ENCODE results near the gene FABP7. TPM values are rescaled to one million over a fixed set of nuclear protein-coding genes. Genes with fewer than 3 reads are reported as not detected.

The FABP7 gene
- total RNA-seq, 1 donor = not detected

DNA sequence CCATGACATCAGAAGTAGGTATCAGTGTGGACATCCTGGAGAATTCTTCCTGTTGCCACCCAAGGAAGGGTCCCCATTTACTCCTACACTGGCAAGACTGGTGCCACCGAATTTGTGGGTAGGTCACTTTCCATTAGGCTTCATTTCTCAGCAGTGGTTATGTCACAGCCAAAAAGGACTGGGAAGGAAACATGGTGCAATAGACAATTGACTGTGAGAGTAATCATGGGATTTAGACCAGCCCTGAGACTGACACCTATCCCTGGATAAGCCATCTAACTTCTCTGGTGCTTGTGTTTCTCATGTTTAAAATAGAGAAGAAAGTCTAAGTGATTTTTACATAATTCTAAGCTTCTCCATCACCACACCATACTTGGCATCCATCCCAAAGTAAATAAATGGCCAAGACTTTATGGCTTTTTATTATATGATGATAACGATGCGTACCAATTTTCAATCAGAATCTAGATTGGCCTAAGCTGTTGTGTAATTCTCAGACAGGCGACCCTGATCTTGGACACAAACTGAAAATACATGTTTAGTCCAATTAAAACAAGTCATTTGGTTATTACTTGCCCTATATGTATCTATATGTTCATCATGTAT is 19.7 kb downstream of the FABP7 start:
- no peak overlapping the region for H3K27ac ChIP-seq (ENCODE audit: low read depth, low read length)
- H3K27me3 ChIP-seq (ENCODE audit: insufficient read depth, low read length) = no peaks in the 10 kb centered on the region
- no peaks in the 10 kb centered on the region for H4K20me1 ChIP-seq (ENCODE audit: insufficient read depth, low read length)
- TF ChIP-seq, protein P1, sequence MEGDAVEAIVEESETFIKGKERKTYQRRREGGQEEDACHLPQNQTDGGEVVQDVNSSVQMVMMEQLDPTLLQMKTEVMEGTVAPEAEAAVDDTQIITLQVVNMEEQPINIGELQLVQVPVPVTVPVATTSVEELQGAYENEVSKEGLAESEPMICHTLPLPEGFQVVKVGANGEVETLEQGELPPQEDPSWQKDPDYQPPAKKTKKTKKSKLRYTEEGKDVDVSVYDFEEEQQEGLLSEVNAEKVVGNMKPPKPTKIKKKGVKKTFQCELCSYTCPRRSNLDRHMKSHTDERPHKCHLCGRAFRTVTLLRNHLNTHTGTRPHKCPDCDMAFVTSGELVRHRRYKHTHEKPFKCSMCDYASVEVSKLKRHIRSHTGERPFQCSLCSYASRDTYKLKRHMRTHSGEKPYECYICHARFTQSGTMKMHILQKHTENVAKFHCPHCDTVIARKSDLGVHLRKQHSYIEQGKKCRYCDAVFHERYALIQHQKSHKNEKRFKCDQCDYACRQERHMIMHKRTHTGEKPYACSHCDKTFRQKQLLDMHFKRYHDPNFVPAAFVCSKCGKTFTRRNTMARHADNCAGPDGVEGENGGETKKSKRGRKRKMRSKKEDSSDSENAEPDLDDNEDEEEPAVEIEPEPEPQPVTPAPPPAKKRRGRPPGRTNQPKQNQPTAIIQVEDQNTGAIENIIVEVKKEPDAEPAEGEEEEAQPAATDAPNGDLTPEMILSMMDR (IDR thresholded peaks at IDR 0.05; ENCODE audit: extremely low read depth, low read depth, low read length) = no peak
- H3K9me3 ChIP-seq (ENCODE audit: low read depth, low read length) = no peaks in the 10 kb centered on the region
- H3K4me1 ChIP-seq (ENCODE audit: insufficient read depth, low read length) = peaks cover 27% of the 10 kb centered on the region
- no peak overlapping the region for H3K4me3 ChIP-seq (ENCODE audit: insufficient read depth, low read length)
- no peaks in the 10 kb centered on the region for H3K79me2 ChIP-seq (ENCODE audit: insufficient read depth, low read length)
- H3K36me3 ChIP-seq (ENCODE audit: insufficient read depth, low read length) = no peaks in the 10 kb centered on the region
- no peak overlapping the region for H3K4me2 ChIP-seq (ENCODE audit: insufficient read depth, low read length)
- DNase-seq (ENCODE audit: insufficient read length, low spot score, missing footprints) = no peak
- H2AFZ ChIP-seq (ENCODE audit: low read length) = no peak overlapping the region

DNA sequence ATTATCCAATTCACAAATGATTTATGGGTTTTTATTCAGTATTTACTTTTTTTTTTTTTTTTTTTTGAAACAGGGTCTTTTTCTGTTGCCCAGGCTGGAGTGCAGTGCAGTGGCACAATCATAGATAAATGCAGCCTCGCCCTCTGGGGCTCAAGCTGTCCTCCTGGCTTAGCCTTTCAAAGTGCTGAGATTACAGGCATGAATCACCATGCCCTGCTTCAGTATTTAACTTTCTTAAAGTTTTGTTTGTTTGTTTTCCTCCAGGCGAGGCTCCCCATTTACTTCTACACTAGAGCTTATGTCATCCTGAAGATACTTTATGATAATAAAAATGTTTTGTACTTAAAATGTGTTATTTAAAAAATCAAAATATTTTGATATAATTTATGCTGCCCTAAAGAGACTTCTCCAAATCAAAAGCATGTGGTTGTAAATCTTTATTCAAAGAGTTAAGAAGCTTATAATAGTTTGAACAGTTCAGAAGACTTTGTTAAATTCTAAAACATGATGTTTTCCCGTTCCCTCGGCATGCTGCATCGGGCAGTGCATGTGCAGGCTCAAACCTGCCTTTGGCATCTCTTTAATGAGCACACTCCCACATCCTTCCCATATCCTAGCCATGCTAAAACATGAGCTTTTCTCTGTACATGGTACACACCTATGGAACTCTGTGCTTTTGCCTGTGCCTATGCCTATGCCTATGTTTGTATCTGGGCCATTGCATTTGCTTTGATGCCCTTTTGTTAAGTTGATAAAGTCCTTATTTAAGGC is 20.6 kb downstream of the FABP7 start:
- Histone ChIP-seq H4K20me1 (ENCODE audit: insufficient read depth, low read length) (no peaks in the 10 kb centered on the region), H3K79me2 (ENCODE audit: insufficient read depth, low read length) (no peaks in the 10 kb centered on the region), H3K36me3 (ENCODE audit: insufficient read depth, low read length) (no peaks in the 10 kb centered on the region), H3K9me3 (ENCODE audit: low read depth, low read length) (no peaks in the 10 kb centered on the region), H3K27ac (ENCODE audit: low read depth, low read length) (no peak overlapping the region), H2AFZ (ENCODE audit: low read length) (no peak overlapping the region), H3K4me3 (ENCODE audit: insufficient read depth, low read length) (no peak overlapping the region), H3K27me3 (ENCODE audit: insufficient read depth, low read length) (no peaks in the 10 kb centered on the region), H3K4me1 (ENCODE audit: insufficient read depth, low read length) (peaks cover 27% of the 10 kb centered on the region), H3K4me2 (ENCODE audit: insufficient read depth, low read length) (no peak overlapping the region)
- TF ChIP-seq, protein P1 (IDR thresholded peaks at IDR 0.05; ENCODE audit: extremely low read depth, low read depth, low read length) = no peak
- DNase-seq (ENCODE audit: insufficient read length, low spot score, missing footprints) = no peak

DNA sequence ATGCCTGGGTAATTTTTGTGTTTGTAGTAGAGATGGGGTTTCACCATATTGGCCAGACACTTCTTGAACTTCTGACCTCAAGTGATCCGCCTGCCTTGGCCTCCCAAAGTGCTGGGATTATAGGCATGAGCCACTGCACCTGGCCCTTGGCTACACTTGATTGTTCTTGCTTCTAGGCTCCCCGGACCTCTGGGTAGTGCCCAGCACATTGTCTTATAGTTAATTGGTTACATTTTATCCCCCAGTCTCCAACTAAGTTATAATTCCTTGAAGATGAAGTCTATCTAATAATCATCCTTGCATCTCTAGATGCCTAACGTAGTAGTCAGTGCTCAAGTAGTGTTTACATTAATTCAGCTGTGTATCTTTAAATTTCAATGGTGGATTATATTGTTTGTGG is 21.4 kb downstream of the FABP7 start:
- Histone ChIP-seq H3K4me2 (ENCODE audit: insufficient read depth, low read length) (no peak overlapping the region), H2AFZ (ENCODE audit: low read length) (no peak overlapping the region), H3K9me3 (ENCODE audit: low read depth, low read length) (no peaks in the 10 kb centered on the region), H3K4me1 (ENCODE audit: insufficient read depth, low read length) (peaks cover 27% of the 10 kb centered on the region), H3K27ac (ENCODE audit: low read depth, low read length) (no peak overlapping the region), H3K79me2 (ENCODE audit: insufficient read depth, low read length) (no peaks in the 10 kb centered on the region), H3K27me3 (ENCODE audit: insufficient read depth, low read length) (no peaks in the 10 kb centered on the region), H3K36me3 (ENCODE audit: insufficient read depth, low read length) (no peaks in the 10 kb centered on the region), H3K4me3 (ENCODE audit: insufficient read depth, low read length) (no peak overlapping the region), H4K20me1 (ENCODE audit: insufficient read depth, low read length) (no peaks in the 10 kb centered on the region)
- DNase-seq (ENCODE audit: insufficient read length, low spot score, missing footprints) = no peak
- TF ChIP-seq, protein P1 (IDR thresholded peaks at IDR 0.05; ENCODE audit: extremely low read depth, low read depth, low read length) = no peak

DNA sequence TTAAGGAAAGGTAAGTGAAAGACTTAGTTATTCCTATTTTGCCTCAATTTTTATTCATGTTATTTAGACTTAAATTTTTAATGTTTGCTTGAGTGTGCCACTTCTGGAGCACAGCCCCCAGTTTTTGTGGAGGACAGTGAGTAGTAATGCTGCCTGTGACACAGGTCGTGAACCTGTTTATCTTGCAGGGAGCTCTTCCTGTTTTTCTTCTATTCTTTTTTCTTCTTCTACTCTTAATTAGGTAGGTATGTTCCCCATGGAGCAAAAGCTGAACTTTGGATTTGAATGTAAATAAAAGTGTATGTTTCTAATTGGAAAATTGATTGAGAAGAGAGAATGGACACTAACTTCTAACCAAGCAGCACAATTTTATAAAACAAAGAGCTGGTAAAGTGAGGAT is 21.9 kb downstream of the FABP7 start:
- H3K4me3 ChIP-seq (ENCODE audit: insufficient read depth, low read length) = no peak overlapping the region
- H3K9me3 ChIP-seq (ENCODE audit: low read depth, low read length) = no peaks in the 10 kb centered on the region
- DNase-seq (ENCODE audit: insufficient read length, low spot score, missing footprints) = no peak
- TF ChIP-seq, protein P1 (IDR thresholded peaks at IDR 0.05; ENCODE audit: extremely low read depth, low read depth, low read length) = no peak
- no peak overlapping the region for H3K4me2 ChIP-seq (ENCODE audit: insufficient read depth, low read length)
- H2AFZ ChIP-seq (ENCODE audit: low read length) = no peak overlapping the region
- H3K4me1 ChIP-seq (ENCODE audit: insufficient read depth, low read length) = peaks cover 27% of the 10 kb centered on the region
- no peaks in the 10 kb centered on the region for H4K20me1 ChIP-seq (ENCODE audit: insufficient read depth, low read length)
- H3K79me2 ChIP-seq (ENCODE audit: insufficient read depth, low read length) = no peaks in the 10 kb centered on the region
- H3K27ac ChIP-seq (ENCODE audit: low read depth, low read length) = no peak overlapping the region
- no peaks in the 10 kb centered on the region for H3K36me3 ChIP-seq (ENCODE audit: insufficient read depth, low read length)
- no peaks in the 10 kb centered on the region for H3K27me3 ChIP-seq (ENCODE audit: insufficient read depth, low read length)
